Lung (tissue), 12 donors: ENCODE measurements around the gene INSYN2A. TPM values are rescaled to one million over a fixed set of nuclear protein-coding genes. Genes with fewer than 3 reads are reported as not detected.
A peak's percentile ranks its signal among the peaks of the same experiment; 100 is the strongest.

Experiments
- ATAC-seq: fragments of 200-7000 bp; cut with Tn5 transposase; one replicate; pipeline ENCODE4 v1.9.1; 2020; ENCODE audit warnings: moderate number of reproducible peaks; ENCODE audit not compliant: insufficient read depth, low FRiP score
- DNase-seq, 3 donors: peaks; one replicate each; pipeline ENCODE4 v3.0.0-alpha.2; 2013 to 2017
- H3K27ac ChIP-seq, 2 donors: one replicate each; pipeline ENCODE4 v1.5.1; 2013; ENCODE audit warnings: mild to moderate bottlenecking in 2 of 2, moderate library complexity in 2 of 2, control low read depth in 1 of 2, inconsistent platforms in 1 of 2, low read depth in 1 of 2, low read length in 1 of 2
- H3K27me3 ChIP-seq, 3 donors: one replicate each; pipeline ENCODE4 v1.5.1; 2013; ENCODE audit warnings: low read length in 2 of 3; ENCODE audit not compliant: control insufficient read depth in 3 of 3, insufficient read depth in 3 of 3
- H3K36me3 ChIP-seq, 4 donors: one replicate each; pipeline ENCODE4 v1.5.1; 2013; ENCODE audit warnings: low read length in 4 of 4, mild to moderate bottlenecking in 1 of 4, moderate library complexity in 1 of 4; ENCODE audit not compliant: control insufficient read depth in 4 of 4, insufficient read depth in 4 of 4
- H3K4me1 ChIP-seq, 5 donors: one replicate each; pipeline ENCODE4 v1.5.1; 2013; ENCODE audit warnings: low read length in 5 of 5, mild to moderate bottlenecking in 2 of 5, moderate library complexity in 1 of 5; ENCODE audit not compliant: control insufficient read depth in 5 of 5, insufficient read depth in 5 of 5
- H3K4me3 ChIP-seq: one replicate; pipeline ENCODE4 v1.5.1; 2013; ENCODE audit warnings: mild to moderate bottlenecking, control low read depth, moderate library complexity
- H3K9ac ChIP-seq, 2 donors: one replicate each; pipeline ENCODE4 v1.5.1; 2013; ENCODE audit warnings: low read length in 2 of 2, control low read depth in 1 of 2; ENCODE audit not compliant: insufficient read depth in 1 of 2
- H3K9me3 ChIP-seq, 4 donors: one replicate each; pipeline ENCODE4 v1.5.1; 2013; ENCODE audit warnings: low read length in 3 of 4, mild to moderate bottlenecking in 1 of 4, moderate library complexity in 1 of 4; ENCODE audit not compliant: control insufficient read depth in 4 of 4, insufficient read depth in 3 of 4
- WGBS, 2 donors: extraction: QIAGEN DNeasy Blood & Tissue Kit; methylation state at CpG; one replicate each; pipeline ENCODE4 v1.1.7; 2013; 5-methylcytosine and 5-hydroxymethylcytosine counted together
- polyA plus RNA-seq, 2 donors: library from polyadenylated mRNA; stranded (reverse); fragments of 200-250 nt; gene quantifications; one replicate each; pipeline ENCODE4 v1.2.1, GENCODE V29; 2013
- total RNA-seq, 2 donors: library from RNA; depleted of rRNA in 1 of 2; stranded (reverse); fragments of >200 nt in 1 of 2; gene quantifications; one replicate each; pipeline ENCODE4 v1.2.1, GENCODE V29; 2014 to 2021
- TF ChIP-seq, protein P1 (sequence below): IDR thresholded peaks from 2 replicates; pipeline ENCODE4 v1.5.1; 2012; ENCODE audit warnings: mild to moderate bottlenecking; ENCODE audit errors: control extremely low read depth, extremely low read depth
- donor health status: control.
- donor health status: control.
- donor health status: Bipolar disorder and iron deficiency.
- donor health status: healthy.
- donor health status: DM: yes; HTN: yes; CAD: no.

INSYN2A gene
- total and polyA plus RNA-seq, 4 donors, result 0.05 to 2.3 (median 0.13) TPM

DNA sequence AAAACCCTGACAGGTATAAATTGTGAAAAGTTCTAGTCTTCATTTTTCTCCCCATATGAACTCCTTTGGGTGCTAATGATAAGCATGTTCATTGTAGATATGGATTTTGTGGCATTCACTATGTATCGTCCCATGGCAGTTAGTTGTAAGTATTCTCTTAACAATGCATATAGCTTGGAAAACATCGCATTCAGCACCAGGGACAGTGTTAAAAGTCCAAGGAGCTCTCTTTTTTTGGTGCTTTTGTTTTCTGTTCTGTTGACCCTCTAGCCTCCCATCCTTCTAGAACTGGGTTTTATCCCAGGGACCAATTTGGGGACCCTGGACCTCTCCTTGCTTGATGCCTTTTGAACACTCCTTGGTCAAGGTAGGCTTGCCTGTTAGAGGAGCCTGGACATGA is 37.7 kb downstream of the INSYN2A start:
- Histone ChIP-seq H3K27ac (no peak overlapping the region), H3K4me3 (no peak overlapping the region), H3K9ac (no peak overlapping the region), H3K36me3 (peaks cover 0 to 2% (median 0%) of the 10 kb centered on the region in 4 donors), H3K4me1 (peaks cover 0 to 35% (median 6%) of the 10 kb centered on the region in 5 donors), H3K9me3 (peaks cover 0 to 1% (median 0%) of the 10 kb centered on the region in 4 donors), H3K27me3 (no peaks in the 10 kb centered on the region)
- DNase-seq, result peak in 2 of 3 donors; percentile 29 to 57
- TF ChIP-seq, protein P1, sequence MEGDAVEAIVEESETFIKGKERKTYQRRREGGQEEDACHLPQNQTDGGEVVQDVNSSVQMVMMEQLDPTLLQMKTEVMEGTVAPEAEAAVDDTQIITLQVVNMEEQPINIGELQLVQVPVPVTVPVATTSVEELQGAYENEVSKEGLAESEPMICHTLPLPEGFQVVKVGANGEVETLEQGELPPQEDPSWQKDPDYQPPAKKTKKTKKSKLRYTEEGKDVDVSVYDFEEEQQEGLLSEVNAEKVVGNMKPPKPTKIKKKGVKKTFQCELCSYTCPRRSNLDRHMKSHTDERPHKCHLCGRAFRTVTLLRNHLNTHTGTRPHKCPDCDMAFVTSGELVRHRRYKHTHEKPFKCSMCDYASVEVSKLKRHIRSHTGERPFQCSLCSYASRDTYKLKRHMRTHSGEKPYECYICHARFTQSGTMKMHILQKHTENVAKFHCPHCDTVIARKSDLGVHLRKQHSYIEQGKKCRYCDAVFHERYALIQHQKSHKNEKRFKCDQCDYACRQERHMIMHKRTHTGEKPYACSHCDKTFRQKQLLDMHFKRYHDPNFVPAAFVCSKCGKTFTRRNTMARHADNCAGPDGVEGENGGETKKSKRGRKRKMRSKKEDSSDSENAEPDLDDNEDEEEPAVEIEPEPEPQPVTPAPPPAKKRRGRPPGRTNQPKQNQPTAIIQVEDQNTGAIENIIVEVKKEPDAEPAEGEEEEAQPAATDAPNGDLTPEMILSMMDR, result no peak
- WGBS, 2 donors, result 96 to 98% methylated on average over 2 of the region's 2 CpGs
- ATAC-seq, result no peak

DNA sequence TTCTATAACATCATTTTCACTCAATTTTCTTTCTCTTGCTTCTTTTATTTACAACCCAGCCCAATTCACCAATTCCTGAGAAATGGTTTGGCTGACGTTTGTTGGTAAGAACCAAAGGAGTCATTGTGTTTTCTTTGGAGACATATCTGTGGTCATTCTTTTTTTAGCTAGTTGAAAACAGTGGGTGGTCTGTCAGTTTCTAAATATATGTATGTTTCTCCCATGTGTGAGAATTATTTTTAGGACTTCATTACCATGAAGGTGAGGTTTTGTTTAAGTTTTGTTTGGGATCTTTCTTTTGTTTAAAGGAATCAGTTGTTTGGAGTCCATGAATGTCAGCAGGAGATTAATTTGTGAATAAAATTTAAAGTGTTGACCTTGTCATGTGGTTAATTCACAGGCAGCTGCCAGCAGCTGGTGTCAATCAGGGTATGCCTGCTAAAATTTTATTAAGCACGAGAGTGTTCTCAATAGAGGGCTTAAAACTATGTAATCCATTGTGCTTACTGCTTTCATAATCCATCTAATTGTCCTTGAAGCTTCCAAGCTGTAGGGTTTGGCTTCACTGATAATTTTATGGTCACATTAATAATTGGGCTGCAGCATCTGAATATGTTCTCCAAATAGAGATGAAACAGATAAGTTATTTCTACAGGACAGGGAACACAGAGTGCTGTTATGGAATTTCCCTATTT is 38.7 kb downstream of the INSYN2A start:
- DNase-seq, result peak; percentile 27 to 78 (median 74)
- peaks cover 0 to 45% (median 5%) of the 10 kb centered on the region in 5 donors for H3K4me1 ChIP-seq
- ATAC-seq, result no peak
- H3K36me3 ChIP-seq, result peaks cover 0 to 2% (median 0%) of the 10 kb centered on the region in 4 donors
- H3K27me3 ChIP-seq, result no peaks in the 10 kb centered on the region
- TF ChIP-seq, protein P1, result no peak
- 63 to 80% methylated on average over 2 of the region's 2 CpGs for WGBS, 2 donors
- H3K4me3 ChIP-seq, result no peak overlapping the region
- no peak overlapping the region for H3K9ac ChIP-seq
- H3K9me3 ChIP-seq, result peaks cover 0 to 1% (median 0%) of the 10 kb centered on the region in 4 donors
- no peak overlapping the region for H3K27ac ChIP-seq

DNA sequence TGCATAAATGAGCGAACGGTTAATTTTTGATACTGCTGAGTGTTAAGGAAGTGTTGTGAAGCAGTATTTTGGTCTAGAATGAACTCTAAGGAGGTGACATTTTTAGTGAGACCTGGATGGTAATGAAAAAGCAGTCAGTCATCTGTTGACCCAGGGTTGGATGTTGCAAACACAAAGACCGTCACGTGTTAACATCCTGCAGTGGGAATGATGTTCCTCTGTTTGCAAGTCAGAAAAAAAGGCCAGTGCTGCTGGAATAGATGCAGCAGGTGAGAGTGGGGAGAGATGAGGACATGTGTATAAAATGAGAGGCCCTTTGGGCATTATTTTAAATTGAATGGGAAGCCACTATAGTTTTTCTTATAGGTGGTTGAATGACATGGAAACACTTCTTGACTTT is 39.3 kb downstream of the INSYN2A start:
- peaks cover 0 to 1% (median 0%) of the 10 kb centered on the region in 4 donors for H3K9me3 ChIP-seq
- ATAC-seq (no peak), DNase-seq (no peak)
- no peak overlapping the region for H3K4me3 ChIP-seq
- H3K36me3 ChIP-seq, result peaks cover 0 to 2% (median 0%) of the 10 kb centered on the region in 4 donors
- TF ChIP-seq, protein P1, result no peak
- peaks cover 0 to 51% (median 10%) of the 10 kb centered on the region in 5 donors for H3K4me1 ChIP-seq
- WGBS, 2 donors, result 94 to 95% methylated on average over 4 of the region's 4 CpGs
- H3K27me3 ChIP-seq, result no peaks in the 10 kb centered on the region
- no peak overlapping the region for H3K27ac ChIP-seq
- no peak overlapping the region for H3K9ac ChIP-seq
